ENCODE measurements around the gene NUDT1.

Gene NUDT1

GRCh38 chr7:2225830-2226229 lies 16.2 kb upstream of the NUDT1 start:
- H3K36me3 ChIP-seq (ENCODE audit: control insufficient read depth, insufficient read depth, low read length) = peaks cover 89% of the 10 kb centered on the region
- H3K27me3 ChIP-seq (ENCODE audit: control insufficient read depth, insufficient read depth, low read length) = no peaks in the 10 kb centered on the region
- H3K9ac ChIP-seq (ENCODE audit: low read length) = no peak overlapping the region
- H3K4me1 ChIP-seq (ENCODE audit: control insufficient read depth, insufficient read depth, low read length) = no peaks in the 10 kb centered on the region
- H3K4me3 ChIP-seq (ENCODE audit: low read depth, low read length) = no peak overlapping the region
- no peak overlapping the region for H3K27ac ChIP-seq (ENCODE audit: low read depth, low read length)
- H3K9me3 ChIP-seq (ENCODE audit: control insufficient read depth, insufficient read depth, low read depth, low read length) = no peaks in the 10 kb centered on the region

- no peak overlapping the region for H3K4me3 ChIP-seq (ENCODE audit: low read depth, low read length)
- peaks cover 4% of the 10 kb centered on the region; the same call in 1 of the 2 replicates for H3K4me1 ChIP-seq (ENCODE audit: control insufficient read depth, insufficient read depth, low read length)
- no peak overlapping the region for H3K9ac ChIP-seq (ENCODE audit: low read length)
- no peaks in the 10 kb centered on the region for H3K9me3 ChIP-seq (ENCODE audit: control insufficient read depth, insufficient read depth, low read depth, low read length)
- H3K27ac ChIP-seq (ENCODE audit: low read depth, low read length) = no peak overlapping the region
- no peaks in the 10 kb centered on the region for H3K27me3 ChIP-seq (ENCODE audit: control insufficient read depth, insufficient read depth, low read length)
- H3K36me3 ChIP-seq (ENCODE audit: control insufficient read depth, insufficient read depth, low read length) = peaks cover 73% of the 10 kb centered on the region
Measured at GRCh38 chr7:2227699-2228098, 14.3 kb upstream of the NUDT1 start.

GRCh38 chr7:2228921-2229320 lies 13.1 kb upstream of the NUDT1 start:
- Histone ChIP-seq H3K4me3 (ENCODE audit: low read depth, low read length) (no peak overlapping the region), H3K4me1 (ENCODE audit: control insufficient read depth, insufficient read depth, low read length) (peaks cover 4% of the 10 kb centered on the region; the same call in 1 of the 2 replicates), H3K27ac (ENCODE audit: low read depth, low read length) (no peak overlapping the region), H3K9ac (ENCODE audit: low read length) (no peak overlapping the region), H3K9me3 (ENCODE audit: control insufficient read depth, insufficient read depth, low read depth, low read length) (no peaks in the 10 kb centered on the region), H3K27me3 (ENCODE audit: control insufficient read depth, insufficient read depth, low read length) (no peaks in the 10 kb centered on the region), H3K36me3 (ENCODE audit: control insufficient read depth, insufficient read depth, low read length) (peaks cover 62% of the 10 kb centered on the region)

- Histone ChIP-seq H3K9ac (ENCODE audit: low read length) (no peak overlapping the region), H3K4me1 (ENCODE audit: control insufficient read depth, insufficient read depth, low read length) (peaks cover 4% of the 10 kb centered on the region; the same call in 1 of the 2 replicates), H3K27me3 (ENCODE audit: control insufficient read depth, insufficient read depth, low read length) (no peaks in the 10 kb centered on the region), H3K27ac (ENCODE audit: low read depth, low read length) (no peak overlapping the region), H3K9me3 (ENCODE audit: control insufficient read depth, insufficient read depth, low read depth, low read length) (no peaks in the 10 kb centered on the region), H3K36me3 (ENCODE audit: control insufficient read depth, insufficient read depth, low read length) (peaks cover 60% of the 10 kb centered on the region), H3K4me3 (ENCODE audit: low read depth, low read length) (no peak overlapping the region)
Measured at GRCh38 chr7:2229467-2229866, 12.6 kb upstream of the NUDT1 start.

- H3K4me1 ChIP-seq (ENCODE audit: control insufficient read depth, insufficient read depth, low read length) = peaks cover 4% of the 10 kb centered on the region; the same call in 1 of the 2 replicates
- no peak overlapping the region for H3K4me3 ChIP-seq (ENCODE audit: low read depth, low read length)
- no peak overlapping the region for H3K9ac ChIP-seq (ENCODE audit: low read length)
- H3K36me3 ChIP-seq (ENCODE audit: control insufficient read depth, insufficient read depth, low read length) = peaks cover 60% of the 10 kb centered on the region
- H3K9me3 ChIP-seq (ENCODE audit: control insufficient read depth, insufficient read depth, low read depth, low read length) = no peaks in the 10 kb centered on the region
- H3K27ac ChIP-seq (ENCODE audit: low read depth, low read length) = no peak overlapping the region
- no peaks in the 10 kb centered on the region for H3K27me3 ChIP-seq (ENCODE audit: control insufficient read depth, insufficient read depth, low read length)
Measured at GRCh38 chr7:2230226-2230625, 11.8 kb upstream of the NUDT1 start.

- H3K9ac ChIP-seq (ENCODE audit: low read length) = no peak overlapping the region
- H3K4me3 ChIP-seq (ENCODE audit: low read depth, low read length) = no peak overlapping the region
- peaks cover 60% of the 10 kb centered on the region for H3K36me3 ChIP-seq (ENCODE audit: control insufficient read depth, insufficient read depth, low read length)
- H3K9me3 ChIP-seq (ENCODE audit: control insufficient read depth, insufficient read depth, low read depth, low read length) = no peaks in the 10 kb centered on the region
- peaks cover 4% of the 10 kb centered on the region; the same call in 1 of the 2 replicates for H3K4me1 ChIP-seq (ENCODE audit: control insufficient read depth, insufficient read depth, low read length)
- H3K27me3 ChIP-seq (ENCODE audit: control insufficient read depth, insufficient read depth, low read length) = no peaks in the 10 kb centered on the region
- H3K27ac ChIP-seq (ENCODE audit: low read depth, low read length) = no peak overlapping the region
Measured at GRCh38 chr7:2230882-2231281, 11.1 kb upstream of the NUDT1 start.

GRCh38 chr7:2231992-2232765 lies 9.8 kb upstream of the NUDT1 start:
- peak overlapping the region; percentile 90 for H3K4me3 ChIP-seq (ENCODE audit: low read depth, low read length)
- peak overlapping the region; percentile 83 for H3K27ac ChIP-seq (ENCODE audit: low read depth, low read length)
- H3K36me3 ChIP-seq (ENCODE audit: control insufficient read depth, insufficient read depth, low read length) = peaks cover 60% of the 10 kb centered on the region
- no peaks in the 10 kb centered on the region for H3K27me3 ChIP-seq (ENCODE audit: control insufficient read depth, insufficient read depth, low read length)
- H3K9me3 ChIP-seq (ENCODE audit: control insufficient read depth, insufficient read depth, low read depth, low read length) = no peaks in the 10 kb centered on the region
- peaks cover 4% of the 10 kb centered on the region; the same call in 1 of the 2 replicates for H3K4me1 ChIP-seq (ENCODE audit: control insufficient read depth, insufficient read depth, low read length)
- peak overlapping the region; percentile 91 for H3K9ac ChIP-seq (ENCODE audit: low read length)

GRCh38 chr7:2232766-2233520 lies 9.1 kb upstream of the NUDT1 start, which contains the start of gene MAD1L1:
MAD1L1 (minus strand) TSS chr7:2232945; CDS start chr7:2230133, 2,812 bp downstream.
- H3K9me3 ChIP-seq (ENCODE audit: control insufficient read depth, insufficient read depth, low read depth, low read length) = no peaks in the 10 kb centered on the region
- H3K36me3 ChIP-seq (ENCODE audit: control insufficient read depth, insufficient read depth, low read length) = peaks cover 60% of the 10 kb centered on the region
- H3K27ac ChIP-seq (ENCODE audit: low read depth, low read length) = peak within 1 kb of the TSS; percentile 83

GRCh38 chr7:2233926-2234325 lies 8.1 kb upstream of the NUDT1 start:
- H3K9ac ChIP-seq (ENCODE audit: low read length) = no peak overlapping the region
- peaks cover 4% of the 10 kb centered on the region; the same call in 1 of the 2 replicates for H3K4me1 ChIP-seq (ENCODE audit: control insufficient read depth, insufficient read depth, low read length)
- H3K36me3 ChIP-seq (ENCODE audit: control insufficient read depth, insufficient read depth, low read length) = peaks cover 64% of the 10 kb centered on the region

More at GRCh38 chr7:2232766-2233520, 9.1 kb upstream of the NUDT1 start, which contains the start of gene MAD1L1:
- H3K27me3 ChIP-seq (ENCODE audit: control insufficient read depth, insufficient read depth, low read length) = no peaks in the 10 kb centered on the region
- H3K9ac ChIP-seq (ENCODE audit: low read length) = peak within 1 kb of the TSS; percentile 91
- H3K4me3 ChIP-seq (ENCODE audit: low read depth, low read length) = peak within 1 kb of the TSS; percentile 90
- peaks cover 4% of the 10 kb centered on the region; the same call in 1 of the 2 replicates for H3K4me1 ChIP-seq (ENCODE audit: control insufficient read depth, insufficient read depth, low read length)

GRCh38 chr7:2237109-2237602 lies 4.9 kb upstream of the NUDT1 start:
- no peak overlapping the region for H3K9ac ChIP-seq (ENCODE audit: low read length)
- no peaks in the 10 kb centered on the region for H3K9me3 ChIP-seq (ENCODE audit: control insufficient read depth, insufficient read depth, low read depth, low read length)
- H3K4me1 ChIP-seq (ENCODE audit: control insufficient read depth, insufficient read depth, low read length) = no peaks in the 10 kb centered on the region
- H3K4me3 ChIP-seq (ENCODE audit: low read depth, low read length) = no peak overlapping the region
- H3K27ac ChIP-seq (ENCODE audit: low read depth, low read length) = peak overlapping the region; percentile 34; the same call in 1 of the 2 replicates
- peaks cover 57% of the 10 kb centered on the region for H3K36me3 ChIP-seq (ENCODE audit: control insufficient read depth, insufficient read depth, low read length)
- H3K27me3 ChIP-seq (ENCODE audit: control insufficient read depth, insufficient read depth, low read length) = no peaks in the 10 kb centered on the region

More at GRCh38 chr7:2233926-2234325, 8.1 kb upstream of the NUDT1 start:
- Histone ChIP-seq H3K4me3 (ENCODE audit: low read depth, low read length) (no peak overlapping the region), H3K9me3 (ENCODE audit: control insufficient read depth, insufficient read depth, low read depth, low read length) (no peaks in the 10 kb centered on the region), H3K27ac (ENCODE audit: low read depth, low read length) (no peak overlapping the region), H3K27me3 (ENCODE audit: control insufficient read depth, insufficient read depth, low read length) (no peaks in the 10 kb centered on the region)
